Measurements from ENCODE around the gene VSIG8.

Gene VSIG8

GRCh38 chr1:159829273-159829634 is 33.2 kb downstream of the VSIG8 start:
- DNase-seq (ENCODE audit: low read depth, low spot score) = no peak

- DNase-seq (ENCODE audit: low read depth, low spot score) = no peak
Observed at GRCh38 chr1:159828581-159829272, 33.7 kb downstream of the VSIG8 start.

- DNase-seq (ENCODE audit: low read depth, low spot score) = no peak
Observed at GRCh38 chr1:159828176-159828575, 34.3 kb downstream of the VSIG8 start.

- no peak for DNase-seq (ENCODE audit: low read depth, low spot score)
Observed at GRCh38 chr1:159827549-159827948, 34.9 kb downstream of the VSIG8 start.

GRCh38 chr1:159827102-159827490 is 35.4 kb downstream of the VSIG8 start:
- DNase-seq (ENCODE audit: low read depth, low spot score) = no peak

GRCh38 chr1:159826441-159827101 is 35.9 kb downstream of the VSIG8 start, which contains the start of gene SLAMF8:
SLAMF8 (plus strand) TSS chr1:159826873; CDS start chr1:159826899, 26 bp downstream.
- DNase-seq (ENCODE audit: low read depth, low spot score) = no peak

GRCh38 chr1:159825564-159825963 is 36.9 kb downstream of the VSIG8 start:
- DNase-seq (ENCODE audit: low read depth, low spot score) = no peak

- DNase-seq (ENCODE audit: low read depth, low spot score) = no peak
Observed at GRCh38 chr1:159823406-159823805, 39.1 kb downstream of the VSIG8 start.

GRCh38 chr1:159821171-159821867 is 41.1 kb downstream of the VSIG8 start:
- no peak for DNase-seq (ENCODE audit: low read depth, low spot score)

- DNase-seq (ENCODE audit: low read depth, low spot score) = no peak
Observed at GRCh38 chr1:159817276-159818041, 45.0 kb downstream of the VSIG8 start.

- no peak for DNase-seq (ENCODE audit: low read depth, low spot score)
Observed at GRCh38 chr1:159815926-159816325, 46.5 kb downstream of the VSIG8 start.

- DNase-seq (ENCODE audit: low read depth, low spot score) = no peak
Observed at GRCh38 chr1:159804924-159805323, 57.5 kb downstream of the VSIG8 start.
